ENCODE data around the gene TMED10.

TMED10 gene

GRCh38 chr14:75208843-75209242, 32.4 kb upstream of the TMED10 start:
- H3K9me3 ChIP-seq (ENCODE audit: insufficient read depth, low read depth, low read length), result no peaks in the 10 kb centered on the region
- no peak overlapping the region for H3K9ac ChIP-seq (ENCODE audit: low read depth, low read length)
- no peaks in the 10 kb centered on the region for H3K36me3 ChIP-seq (ENCODE audit: insufficient read depth, low read depth, low read length)
- no peaks in the 10 kb centered on the region for H3K27me3 ChIP-seq (ENCODE audit: insufficient read depth, low read length)
- no peak overlapping the region for H3K27ac ChIP-seq (ENCODE audit: low read length)
- H3K4me1 ChIP-seq (ENCODE audit: insufficient read depth, low read length), result 0 out of 2 replicates have a peak, but pooled peaks cover 2% of the 10 kb centered on the region
- H3K4me3 ChIP-seq (ENCODE audit: low read length), result no peak overlapping the region

- Histone ChIP-seq H3K4me3 (ENCODE audit: low read length) (no peak overlapping the region), H3K4me1 (ENCODE audit: insufficient read depth, low read length) (0 out of 2 replicates have a peak, but pooled peaks cover 2% of the 10 kb centered on the region), H3K27me3 (ENCODE audit: insufficient read depth, low read length) (no peaks in the 10 kb centered on the region), H3K36me3 (ENCODE audit: insufficient read depth, low read depth, low read length) (no peaks in the 10 kb centered on the region), H3K9me3 (ENCODE audit: insufficient read depth, low read depth, low read length) (no peaks in the 10 kb centered on the region), H3K27ac (ENCODE audit: low read length) (no peak overlapping the region), H3K9ac (ENCODE audit: low read depth, low read length) (no peak overlapping the region)
Observed at GRCh38 chr14:75206190-75206589, 29.8 kb upstream of the TMED10 start.

- Histone ChIP-seq H3K4me3 (ENCODE audit: low read length) (no peak overlapping the region), H3K36me3 (ENCODE audit: insufficient read depth, low read depth, low read length) (no peaks in the 10 kb centered on the region), H3K9ac (ENCODE audit: low read depth, low read length) (no peak overlapping the region), H3K27me3 (ENCODE audit: insufficient read depth, low read length) (no peaks in the 10 kb centered on the region), H3K27ac (ENCODE audit: low read length) (no peak overlapping the region), H3K4me1 (ENCODE audit: insufficient read depth, low read length) (no peaks in the 10 kb centered on the region), H3K9me3 (ENCODE audit: insufficient read depth, low read depth, low read length) (no peaks in the 10 kb centered on the region)
Observed at GRCh38 chr14:75205591-75205990, 29.2 kb upstream of the TMED10 start.

- no peaks in the 10 kb centered on the region for H3K36me3 ChIP-seq (ENCODE audit: insufficient read depth, low read depth, low read length)
- H3K4me3 ChIP-seq (ENCODE audit: low read length), result no peak overlapping the region
- no peak overlapping the region for H3K27ac ChIP-seq (ENCODE audit: low read length)
- H3K27me3 ChIP-seq (ENCODE audit: insufficient read depth, low read length), result no peaks in the 10 kb centered on the region
- no peaks in the 10 kb centered on the region for H3K9me3 ChIP-seq (ENCODE audit: insufficient read depth, low read depth, low read length)
- no peak overlapping the region for H3K9ac ChIP-seq (ENCODE audit: low read depth, low read length)
- no peaks in the 10 kb centered on the region for H3K4me1 ChIP-seq (ENCODE audit: insufficient read depth, low read length)
Observed at GRCh38 chr14:75204116-75204515, 27.7 kb upstream of the TMED10 start.

- Histone ChIP-seq H3K9me3 (ENCODE audit: insufficient read depth, low read depth, low read length) (no peaks in the 10 kb centered on the region), H3K36me3 (ENCODE audit: insufficient read depth, low read depth, low read length) (no peaks in the 10 kb centered on the region), H3K4me3 (ENCODE audit: low read length) (no peak overlapping the region), H3K27me3 (ENCODE audit: insufficient read depth, low read length) (no peaks in the 10 kb centered on the region), H3K9ac (ENCODE audit: low read depth, low read length) (no peak overlapping the region), H3K27ac (ENCODE audit: low read length) (no peak overlapping the region), H3K4me1 (ENCODE audit: insufficient read depth, low read length) (no peaks in the 10 kb centered on the region)
Observed at GRCh38 chr14:75202657-75203056, 26.2 kb upstream of the TMED10 start.

GRCh38 chr14:75201087-75201486, 24.7 kb upstream of the TMED10 start:
- Histone ChIP-seq H3K4me3 (ENCODE audit: low read length) (no peak overlapping the region), H3K27ac (ENCODE audit: low read length) (no peak overlapping the region), H3K9me3 (ENCODE audit: insufficient read depth, low read depth, low read length) (no peaks in the 10 kb centered on the region), H3K27me3 (ENCODE audit: insufficient read depth, low read length) (no peaks in the 10 kb centered on the region), H3K36me3 (ENCODE audit: insufficient read depth, low read depth, low read length) (no peaks in the 10 kb centered on the region), H3K4me1 (ENCODE audit: insufficient read depth, low read length) (no peaks in the 10 kb centered on the region), H3K9ac (ENCODE audit: low read depth, low read length) (no peak overlapping the region)

GRCh38 chr14:75200451-75200850, 24.0 kb upstream of the TMED10 start:
- H3K9me3 ChIP-seq (ENCODE audit: insufficient read depth, low read depth, low read length), result no peaks in the 10 kb centered on the region
- no peak overlapping the region for H3K27ac ChIP-seq (ENCODE audit: low read length)
- H3K4me3 ChIP-seq (ENCODE audit: low read length), result no peak overlapping the region
- no peaks in the 10 kb centered on the region for H3K36me3 ChIP-seq (ENCODE audit: insufficient read depth, low read depth, low read length)
- H3K9ac ChIP-seq (ENCODE audit: low read depth, low read length), result no peak overlapping the region
- H3K27me3 ChIP-seq (ENCODE audit: insufficient read depth, low read length), result no peaks in the 10 kb centered on the region
- H3K4me1 ChIP-seq (ENCODE audit: insufficient read depth, low read length), result no peaks in the 10 kb centered on the region

GRCh38 chr14:75198291-75198933, 22.0 kb upstream of the TMED10 start:
- Histone ChIP-seq H3K9me3 (ENCODE audit: insufficient read depth, low read depth, low read length) (no peaks in the 10 kb centered on the region), H3K4me3 (ENCODE audit: low read length) (no peak overlapping the region), H3K27ac (ENCODE audit: low read length) (no peak overlapping the region), H3K9ac (ENCODE audit: low read depth, low read length) (no peak overlapping the region), H3K4me1 (ENCODE audit: insufficient read depth, low read length) (no peaks in the 10 kb centered on the region), H3K36me3 (ENCODE audit: insufficient read depth, low read depth, low read length) (no peaks in the 10 kb centered on the region), H3K27me3 (ENCODE audit: insufficient read depth, low read length) (no peaks in the 10 kb centered on the region)

GRCh38 chr14:75197338-75197737, 20.9 kb upstream of the TMED10 start:
- Histone ChIP-seq H3K27me3 (ENCODE audit: insufficient read depth, low read length) (no peaks in the 10 kb centered on the region), H3K27ac (ENCODE audit: low read length) (no peak overlapping the region), H3K4me1 (ENCODE audit: insufficient read depth, low read length) (no peaks in the 10 kb centered on the region), H3K36me3 (ENCODE audit: insufficient read depth, low read depth, low read length) (no peaks in the 10 kb centered on the region), H3K9ac (ENCODE audit: low read depth, low read length) (no peak overlapping the region), H3K9me3 (ENCODE audit: insufficient read depth, low read depth, low read length) (no peaks in the 10 kb centered on the region), H3K4me3 (ENCODE audit: low read length) (no peak overlapping the region)

- H3K36me3 ChIP-seq (ENCODE audit: insufficient read depth, low read depth, low read length), result no peaks in the 10 kb centered on the region
- no peak overlapping the region for H3K9ac ChIP-seq (ENCODE audit: low read depth, low read length)
- no peak overlapping the region for H3K4me3 ChIP-seq (ENCODE audit: low read length)
- H3K27ac ChIP-seq (ENCODE audit: low read length), result no peak overlapping the region
- no peaks in the 10 kb centered on the region for H3K9me3 ChIP-seq (ENCODE audit: insufficient read depth, low read depth, low read length)
- H3K27me3 ChIP-seq (ENCODE audit: insufficient read depth, low read length), result no peaks in the 10 kb centered on the region
- no peaks in the 10 kb centered on the region for H3K4me1 ChIP-seq (ENCODE audit: insufficient read depth, low read length)
Observed at GRCh38 chr14:75196468-75196867, 20.1 kb upstream of the TMED10 start.

- no peak overlapping the region for H3K9ac ChIP-seq (ENCODE audit: low read depth, low read length)
- no peaks in the 10 kb centered on the region for H3K27me3 ChIP-seq (ENCODE audit: insufficient read depth, low read length)
- H3K36me3 ChIP-seq (ENCODE audit: insufficient read depth, low read depth, low read length), result no peaks in the 10 kb centered on the region
- no peaks in the 10 kb centered on the region for H3K9me3 ChIP-seq (ENCODE audit: insufficient read depth, low read depth, low read length)
- no peaks in the 10 kb centered on the region for H3K4me1 ChIP-seq (ENCODE audit: insufficient read depth, low read length)
- H3K4me3 ChIP-seq (ENCODE audit: low read length), result no peak overlapping the region
- H3K27ac ChIP-seq (ENCODE audit: low read length), result no peak overlapping the region
Observed at GRCh38 chr14:75196064-75196463, 19.7 kb upstream of the TMED10 start.

GRCh38 chr14:75191100-75191499, 14.7 kb upstream of the TMED10 start:
- H3K9me3 ChIP-seq (ENCODE audit: insufficient read depth, low read depth, low read length), result no peaks in the 10 kb centered on the region
- H3K4me3 ChIP-seq (ENCODE audit: low read length), result no peak overlapping the region
- H3K36me3 ChIP-seq (ENCODE audit: insufficient read depth, low read depth, low read length), result no peaks in the 10 kb centered on the region
- H3K27me3 ChIP-seq (ENCODE audit: insufficient read depth, low read length), result no peaks in the 10 kb centered on the region
- H3K4me1 ChIP-seq (ENCODE audit: insufficient read depth, low read length), result no peaks in the 10 kb centered on the region
- no peak overlapping the region for H3K27ac ChIP-seq (ENCODE audit: low read length)
- H3K9ac ChIP-seq (ENCODE audit: low read depth, low read length), result no peak overlapping the region

Data from iPS-20b (cell line).